DOHH2 (cell line): ENCODE results near the gene PHLPP1.

Experiments used
- H3F3A ChIP-seq: fragments of 200-600 bp; sonication (generic), shearing (Covaris generic); 2 replicates; pipeline ENCODE4 v1.6.0; 2016; ENCODE audit warnings: antibody characterized with exemption, mild to moderate bottlenecking; ENCODE audit not compliant: control insufficient read depth, insufficient read depth
- H3K27ac ChIP-seq: fragments of 200-600 bp; sonication (generic); 2 replicates; pipeline ENCODE4 v1.5.1; 2014; ENCODE audit warnings: low read depth, mild to moderate bottlenecking, low read length, moderate library complexity
- H3K27me3 ChIP-seq: fragments of 200-600 bp; sonication (generic); 2 replicates; pipeline ENCODE4 v1.6.1; 2014; ENCODE audit warnings: mild to moderate bottlenecking, low read length, mixed read lengths; ENCODE audit not compliant: control insufficient read depth
- H3K36me3 ChIP-seq: fragments of 200-600 bp; sonication (generic); 2 replicates; pipeline ENCODE4 v1.6.1; 2014; ENCODE audit warnings: mild to moderate bottlenecking, low read length, moderate library complexity, mixed read lengths; ENCODE audit not compliant: control insufficient read depth
- H3K4me1 ChIP-seq: fragments of 200-600 bp; sonication (generic); 2 replicates; pipeline ENCODE4 v1.6.1; 2014; ENCODE audit warnings: mild to moderate bottlenecking, low read length, mixed read lengths; ENCODE audit not compliant: control insufficient read depth
- H3K4me2 ChIP-seq: fragments of 200-600 bp; sonication (generic); 2 replicates; pipeline ENCODE4 v1.6.0; 2014; ENCODE audit warnings: mild to moderate bottlenecking, low read length, moderate library complexity
- H3K4me3 ChIP-seq: fragments of 200-600 bp; sonication (generic); 2 replicates; pipeline ENCODE4 v1.5.1; 2014; ENCODE audit warnings: mild to moderate bottlenecking, low read length, mixed read lengths
- H3K79me2 ChIP-seq: fragments of 200-600 bp; sonication (generic); 2 replicates; pipeline ENCODE4 v1.6.1; 2014; ENCODE audit warnings: mild to moderate bottlenecking, low read length, mixed read lengths; ENCODE audit not compliant: control insufficient read depth
- H3K9me2 ChIP-seq: fragments of 200-600 bp; sonication (generic); replicated peaks from 2 replicates; pipeline ENCODE4 v1.6.1; 2014; ENCODE audit warnings: mild to moderate bottlenecking, low read length, mixed read lengths; ENCODE audit not compliant: control insufficient read depth
- H3K9me3 ChIP-seq: fragments of 200-600 bp; sonication (generic); 2 replicates; pipeline ENCODE4 v1.6.1; 2014; ENCODE audit warnings: antibody characterized with exemption, low read length, mixed read lengths; ENCODE audit not compliant: control insufficient read depth, insufficient read depth
- H4K20me1 ChIP-seq: fragments of 200-600 bp; sonication (generic); 2 replicates; pipeline ENCODE4 v1.6.0; 2014; ENCODE audit warnings: low read depth, mild to moderate bottlenecking, antibody characterized with exemption, low read length, moderate library complexity; ENCODE audit not compliant: control insufficient read depth, insufficient read depth
- CTCF ChIP-seq: fragments of 200-600 bp; sonication (generic); IDR thresholded peaks from one replicate; pipeline ENCODE4 v1.5.1; 2014; ENCODE audit warnings: antibody characterized with exemption, mild to moderate bottlenecking, low read depth, low read length; ENCODE audit not compliant: poor library complexity, severe bottlenecking
- EZH2phosphoT487 ChIP-seq: fragments of 200-600 bp; sonication (generic); IDR thresholded peaks from 2 replicates; pipeline ENCODE4 v1.6.1; 2017; ENCODE audit warnings: borderline replicate concordance, mild to moderate bottlenecking, antibody characterized with exemption, low read length, moderate library complexity, mixed read lengths

PHLPP1 gene

GRCh38 chr18:62870643-62871042 lies 155.3 kb downstream of the PHLPP1 start:
- no peaks in the 10 kb centered on the region for H3K9me3 ChIP-seq
- H3K27ac ChIP-seq: no peak overlapping the region
- H3F3A ChIP-seq: no peaks in the 10 kb centered on the region
- H3K36me3 ChIP-seq: no peaks in the 10 kb centered on the region
- H3K4me2 ChIP-seq: no peak overlapping the region
- H4K20me1 ChIP-seq: no peaks in the 10 kb centered on the region
- no peaks in the 10 kb centered on the region for H3K9me2 ChIP-seq
- no peak overlapping the region for H3K4me3 ChIP-seq
- no peaks in the 10 kb centered on the region for H3K79me2 ChIP-seq
- no peaks in the 10 kb centered on the region for H3K27me3 ChIP-seq
- no peaks in the 10 kb centered on the region for H3K4me1 ChIP-seq
- TF ChIP-seq EZH2phosphoT487 (no peak), CTCF (no peak)

DNA sequence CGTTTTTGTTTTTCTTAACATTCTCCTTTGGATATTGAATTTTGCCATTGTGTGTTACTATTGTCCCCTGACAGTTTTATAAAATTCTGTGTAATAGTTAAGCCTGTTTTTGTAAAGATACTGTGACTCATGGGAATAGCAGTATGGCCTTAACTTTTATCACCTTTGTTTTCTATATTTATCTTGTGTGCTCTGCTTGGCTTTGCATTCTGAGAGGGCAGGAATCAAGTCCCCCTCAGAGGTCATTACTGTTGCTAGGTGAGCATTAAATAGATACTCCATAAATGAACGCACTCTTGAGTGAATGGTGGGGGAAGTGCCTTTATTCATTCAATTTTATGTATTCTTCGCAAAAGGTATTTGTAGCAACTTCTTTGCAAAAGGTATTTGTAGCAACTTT lies 160.0 kb downstream of the PHLPP1 start:
- H3K27ac ChIP-seq: no peak overlapping the region
- H3K4me2 ChIP-seq: no peak overlapping the region
- H3K36me3 ChIP-seq: no peaks in the 10 kb centered on the region
- H3K9me2 ChIP-seq: no peaks in the 10 kb centered on the region
- TF ChIP-seq CTCF (no peak), EZH2phosphoT487 (no peak)
- H3K9me3 ChIP-seq: no peaks in the 10 kb centered on the region
- H3K4me3 ChIP-seq: no peak overlapping the region
- H3K27me3 ChIP-seq: no peaks in the 10 kb centered on the region
- H3K4me1 ChIP-seq: no peaks in the 10 kb centered on the region
- H3K79me2 ChIP-seq: no peaks in the 10 kb centered on the region
- H4K20me1 ChIP-seq: no peaks in the 10 kb centered on the region
- H3F3A ChIP-seq: no peaks in the 10 kb centered on the region

DNA sequence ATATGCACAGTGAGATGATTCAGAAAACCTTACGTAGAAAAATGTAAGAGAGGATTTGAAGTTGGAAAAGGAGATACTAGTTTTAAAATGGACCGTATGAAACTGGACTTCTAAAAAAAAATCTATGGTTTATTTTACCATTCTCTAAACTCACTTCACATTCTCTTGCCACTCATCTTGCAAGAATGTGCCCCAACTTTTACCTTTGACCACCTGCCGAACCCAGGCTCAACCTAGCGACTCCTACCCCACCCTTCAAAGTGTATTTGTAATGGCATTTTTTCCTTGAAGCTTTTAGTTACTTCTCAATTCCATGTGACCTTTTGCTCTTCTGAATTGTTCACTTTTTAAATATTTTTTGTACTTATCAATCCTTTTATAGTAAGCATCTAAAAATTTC lies 160.8 kb downstream of the PHLPP1 start:
- Histone ChIP-seq H3F3A (no peaks in the 10 kb centered on the region), H3K4me2 (no peak overlapping the region), H3K27me3 (no peaks in the 10 kb centered on the region), H4K20me1 (no peaks in the 10 kb centered on the region), H3K36me3 (no peaks in the 10 kb centered on the region), H3K79me2 (no peaks in the 10 kb centered on the region), H3K4me1 (no peaks in the 10 kb centered on the region), H3K9me2 (no peaks in the 10 kb centered on the region), H3K9me3 (no peaks in the 10 kb centered on the region), H3K27ac (no peak overlapping the region), H3K4me3 (no peak overlapping the region)
- TF ChIP-seq CTCF (no peak), EZH2phosphoT487 (no peak)

GRCh38 chr18:62876828-62877227 lies 161.5 kb downstream of the PHLPP1 start:
- Histone ChIP-seq H3K9me2 (no peaks in the 10 kb centered on the region), H3K4me1 (no peaks in the 10 kb centered on the region), H3K27me3 (no peaks in the 10 kb centered on the region), H3K36me3 (no peaks in the 10 kb centered on the region), H3K9me3 (no peaks in the 10 kb centered on the region), H3F3A (no peaks in the 10 kb centered on the region), H3K27ac (no peak overlapping the region), H3K4me3 (no peak overlapping the region), H3K4me2 (no peak overlapping the region), H4K20me1 (no peaks in the 10 kb centered on the region), H3K79me2 (no peaks in the 10 kb centered on the region)
- TF ChIP-seq CTCF (no peak), EZH2phosphoT487 (no peak)
